Stimulated activated naive CD4-positive, alpha-beta T cell treated with Interleukin-2 at 50 U/mL for 16 hours (primary cell): ENCODE results near the gene UBC.

Experiments used
- DNase-seq: peaks from one replicate; lab custom pipeline; 2025; lab: John Stamatoyannopoulos, UW

UBC gene

GRCh38 chr12:124864326-124864752, 50.1 kb downstream of the UBC start:
- DNase-seq, result no peak

- peak; percentile 77 for DNase-seq
Observed at GRCh38 chr12:124863416-124864325, 50.8 kb downstream of the UBC start, which contains the start of gene SCARB1. SCARB1 (minus strand) TSS chr12:124863864; CDS start chr12:124863720, 144 bp downstream.

- no peak for DNase-seq
Observed at GRCh38 chr12:124862768-124863415, 51.6 kb downstream of the UBC start.

GRCh38 chr12:124861898-124862676, 52.4 kb downstream of the UBC start:
- no peak for DNase-seq
